CD4-positive, alpha-beta T cell treated with Interleukin-12 subunit alpha and Interleukin-12 subunit beta, for 1 hour (primary cell): ENCODE results near the gene ADAMTS9.

ENCODE experiments used
- DNase-seq: peaks from one replicate; pipeline ENCODE4 v3.0.0-alpha.2; 2020

Gene ADAMTS9

GRCh38 chr3:64530434-64531049 lies 157.3 kb downstream of the ADAMTS9 start:
- no peak for DNase-seq

- DNase-seq: no peak
Observed at GRCh38 chr3:64523324-64523723, 164.5 kb downstream of the ADAMTS9 start.

- DNase-seq: no peak
Observed at GRCh38 chr3:64520334-64520733, 167.5 kb downstream of the ADAMTS9 start.

- no peak for DNase-seq
Observed at GRCh38 chr3:64518950-64519349, 168.8 kb downstream of the ADAMTS9 start.

DNA sequence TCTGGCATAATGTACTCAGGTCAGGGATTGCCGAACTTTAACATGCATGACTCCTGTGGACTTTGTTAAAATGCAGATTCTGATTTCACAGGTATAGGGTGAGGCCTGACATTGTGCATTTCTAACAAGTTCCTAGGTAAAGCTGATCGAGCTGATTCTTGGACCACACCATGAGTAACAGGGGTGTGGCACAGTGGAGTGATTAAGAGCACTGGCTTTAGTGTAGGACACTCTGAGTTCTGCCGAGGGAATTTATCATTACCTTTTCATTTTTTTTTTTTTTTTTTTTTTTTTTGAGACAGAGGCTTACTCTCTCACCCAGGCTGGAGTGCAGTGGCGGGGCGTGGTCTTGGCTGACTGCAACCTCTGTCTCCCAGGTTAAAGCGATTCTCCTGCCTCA lies 169.3 kb downstream of the ADAMTS9 start:
- DNase-seq: no peak

- no peak for DNase-seq
Observed at GRCh38 chr3:64514889-64515288, 172.9 kb downstream of the ADAMTS9 start.

GRCh38 chr3:64509206-64509605 lies 178.6 kb downstream of the ADAMTS9 start:
- DNase-seq: no peak

- no peak for DNase-seq
Observed at GRCh38 chr3:64508140-64508539, 179.7 kb downstream of the ADAMTS9 start.

DNA sequence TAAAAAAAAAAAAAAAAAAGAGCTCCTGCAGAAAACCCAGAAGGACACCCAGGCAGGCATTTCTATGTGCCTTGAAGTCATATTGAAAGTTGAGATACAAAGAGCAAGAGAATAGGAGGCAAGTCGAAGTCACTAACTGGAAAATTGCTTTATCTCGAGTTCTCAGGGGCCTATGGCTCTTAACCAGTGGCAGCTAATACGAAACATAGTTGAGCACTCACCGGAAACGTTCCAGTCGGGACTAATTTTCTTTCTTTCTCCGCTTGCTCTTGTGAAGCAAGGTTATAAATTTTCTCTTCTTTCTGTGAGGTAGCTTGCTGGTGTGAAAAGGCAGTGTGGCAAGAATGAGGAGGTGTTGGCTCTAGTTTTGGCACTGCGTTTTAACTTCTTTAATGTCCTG lies 181.5 kb downstream of the ADAMTS9 start:
- DNase-seq: no peak

DNA sequence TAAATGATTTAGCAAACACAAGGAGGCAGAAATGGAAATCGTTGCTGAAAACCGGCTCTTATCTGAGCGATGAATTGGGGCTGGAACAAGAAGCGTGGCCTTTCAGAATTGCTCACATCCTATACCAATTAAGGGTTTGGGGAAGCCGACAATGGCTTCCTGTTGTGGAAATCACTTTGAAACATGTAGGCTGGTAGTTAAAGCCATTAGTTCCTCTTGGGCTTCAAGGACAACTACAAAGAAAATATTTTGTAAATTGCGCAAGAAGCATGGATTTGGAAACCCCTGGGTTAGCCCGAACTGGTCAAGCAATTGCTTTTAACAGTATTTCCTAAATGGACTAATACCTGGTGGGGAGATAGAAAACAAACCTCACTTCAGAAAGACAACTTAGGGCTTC lies 182.4 kb downstream of the ADAMTS9 start:
- no peak for DNase-seq

DNA sequence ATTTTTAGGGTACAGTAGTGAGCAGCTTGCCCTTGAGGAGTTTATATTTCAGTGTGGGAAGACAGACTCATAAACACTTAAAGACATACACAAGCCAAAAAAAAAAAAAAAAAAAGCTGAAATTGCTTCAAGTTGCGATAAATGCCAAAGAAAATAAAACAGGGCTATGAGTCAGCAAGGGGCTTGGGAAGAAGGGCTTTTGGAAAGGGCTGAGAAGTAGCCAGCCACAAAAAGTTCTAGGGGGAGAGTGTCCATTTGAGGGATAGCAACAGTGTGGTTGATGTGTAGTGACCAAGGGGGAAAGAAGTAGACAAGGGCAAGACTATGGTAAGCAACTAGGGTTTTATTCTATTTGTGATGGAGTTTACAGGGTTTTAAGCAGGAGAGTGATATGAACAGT lies 185.5 kb downstream of the ADAMTS9 start:
- DNase-seq: no peak

GRCh38 chr3:64501298-64501906 lies 186.4 kb downstream of the ADAMTS9 start:
- DNase-seq: no peak

GRCh38 chr3:64496786-64497490 lies 190.9 kb downstream of the ADAMTS9 start:
- DNase-seq: no peak

GRCh38 chr3:64495781-64496334 lies 191.9 kb downstream of the ADAMTS9 start:
- DNase-seq: no peak

DNA sequence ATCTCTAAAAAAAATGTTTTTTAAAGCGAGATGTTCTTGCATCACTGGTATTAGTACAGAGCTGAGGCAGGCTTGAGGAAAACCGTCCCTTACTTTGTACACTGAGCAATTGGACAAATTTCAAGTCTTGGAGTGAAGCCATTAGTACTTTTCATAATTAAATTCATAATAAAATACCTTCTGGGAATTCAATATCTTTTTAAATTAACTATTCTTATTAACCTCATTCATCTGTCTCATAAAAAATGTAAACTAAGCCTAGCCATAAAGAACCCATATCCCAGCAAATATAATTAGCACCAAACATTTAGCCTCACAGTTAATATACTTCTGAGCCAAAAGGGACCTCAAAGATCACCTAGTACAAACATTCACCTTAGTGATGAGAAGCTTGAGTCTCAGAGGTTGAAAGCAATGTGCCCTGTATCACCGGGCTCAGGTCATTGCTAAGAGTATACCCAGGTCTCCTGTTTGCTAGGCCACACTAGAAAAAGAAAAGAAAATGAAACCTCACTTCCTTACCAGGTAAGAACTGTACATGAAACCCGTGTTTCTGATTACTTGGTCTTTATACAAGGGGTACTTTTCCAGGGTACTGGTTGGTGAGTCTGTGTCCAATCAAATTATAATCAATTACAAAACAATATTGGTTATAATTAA lies 192.5 kb downstream of the ADAMTS9 start:
- no peak for DNase-seq

DNA sequence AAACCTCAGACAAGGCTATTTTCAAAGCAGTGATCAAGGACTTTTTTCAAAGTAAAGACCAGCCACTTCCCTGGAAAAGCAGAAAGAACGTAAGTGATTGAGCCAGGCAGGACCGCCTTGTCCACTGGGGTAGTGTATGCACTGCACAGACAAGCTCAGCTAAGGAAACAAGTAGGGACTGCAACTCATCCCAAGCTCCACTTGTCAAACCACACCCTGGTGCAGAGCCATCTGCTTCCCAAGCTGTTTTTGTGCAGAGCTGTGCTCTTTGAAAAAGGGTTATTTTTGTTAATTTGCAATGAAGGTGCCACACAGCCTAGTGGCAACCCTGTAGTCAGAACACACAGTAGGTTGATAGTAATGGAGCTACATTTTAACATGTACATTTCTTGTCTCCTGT lies 193.3 kb downstream of the ADAMTS9 start:
- DNase-seq: no peak

DNA sequence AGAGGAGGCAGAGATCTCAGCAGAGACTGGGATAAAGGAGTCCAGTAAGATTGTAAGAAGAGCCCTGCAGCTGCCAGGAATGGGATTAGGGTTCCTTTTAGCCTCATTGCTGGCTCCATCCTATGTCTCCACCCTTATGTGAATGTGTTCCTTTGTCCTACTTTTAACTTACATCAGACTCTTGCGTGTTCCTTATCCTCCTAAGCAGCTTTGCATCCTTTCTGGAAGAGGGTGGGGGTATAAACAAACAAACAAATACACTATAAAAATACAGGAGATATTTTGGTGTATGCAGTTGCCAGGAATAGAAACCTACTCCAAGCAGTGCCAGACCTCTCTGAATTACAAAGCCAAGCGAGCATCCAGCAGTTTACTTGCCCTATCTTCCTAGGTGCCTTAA lies 194.7 kb downstream of the ADAMTS9 start:
- no peak for DNase-seq

GRCh38 chr3:64491843-64492242 lies 196.0 kb downstream of the ADAMTS9 start:
- DNase-seq: no peak

DNA sequence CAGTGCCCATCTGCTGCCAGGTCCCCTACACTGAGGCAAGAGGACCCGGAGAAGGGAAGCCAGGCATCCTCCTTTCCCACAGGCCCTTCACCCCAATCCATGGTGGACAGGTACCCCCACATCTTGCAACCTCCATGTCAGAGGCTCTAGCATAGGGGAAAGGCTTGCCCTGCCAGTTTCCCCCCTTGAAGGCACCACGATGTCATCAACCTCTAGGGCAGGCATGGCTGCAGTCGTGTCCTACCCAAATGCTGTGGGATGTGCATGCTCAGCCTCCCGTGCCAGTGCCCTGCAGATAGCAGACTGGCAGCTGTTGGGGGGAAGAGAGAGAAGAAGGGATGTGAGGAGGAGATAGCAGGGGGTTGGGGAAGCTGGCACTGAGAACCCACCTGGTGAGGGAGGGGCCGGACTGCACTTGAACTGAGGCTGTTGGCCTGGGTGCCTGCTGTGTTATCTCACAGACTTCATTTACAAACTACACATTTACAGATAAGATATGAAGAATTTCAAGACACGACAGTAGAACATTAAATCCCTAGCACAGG lies 197.5 kb downstream of the ADAMTS9 start:
- no peak for DNase-seq

- DNase-seq: no peak
Observed at GRCh38 chr3:64489361-64490044, 198.3 kb downstream of the ADAMTS9 start.

DNA sequence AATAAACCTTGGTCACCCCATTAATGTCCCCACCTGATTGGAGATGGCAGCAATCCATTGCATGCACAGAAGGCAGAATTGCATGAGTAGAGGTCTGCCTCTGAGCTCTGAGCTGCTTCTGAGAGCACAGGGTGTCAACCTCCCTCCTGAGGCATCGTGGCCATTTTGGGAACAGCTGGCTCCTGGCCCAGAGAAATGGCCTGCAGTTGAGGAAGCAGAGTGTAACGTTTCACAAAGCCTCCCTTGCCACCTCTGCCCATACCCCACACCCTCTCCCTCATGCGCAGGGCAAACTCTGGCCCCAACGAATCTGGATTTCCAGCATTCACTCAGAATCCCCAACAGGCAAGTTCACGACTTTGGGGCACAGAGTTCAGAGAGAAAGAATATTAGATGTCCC lies 198.9 kb downstream of the ADAMTS9 start:
- no peak for DNase-seq

DNA sequence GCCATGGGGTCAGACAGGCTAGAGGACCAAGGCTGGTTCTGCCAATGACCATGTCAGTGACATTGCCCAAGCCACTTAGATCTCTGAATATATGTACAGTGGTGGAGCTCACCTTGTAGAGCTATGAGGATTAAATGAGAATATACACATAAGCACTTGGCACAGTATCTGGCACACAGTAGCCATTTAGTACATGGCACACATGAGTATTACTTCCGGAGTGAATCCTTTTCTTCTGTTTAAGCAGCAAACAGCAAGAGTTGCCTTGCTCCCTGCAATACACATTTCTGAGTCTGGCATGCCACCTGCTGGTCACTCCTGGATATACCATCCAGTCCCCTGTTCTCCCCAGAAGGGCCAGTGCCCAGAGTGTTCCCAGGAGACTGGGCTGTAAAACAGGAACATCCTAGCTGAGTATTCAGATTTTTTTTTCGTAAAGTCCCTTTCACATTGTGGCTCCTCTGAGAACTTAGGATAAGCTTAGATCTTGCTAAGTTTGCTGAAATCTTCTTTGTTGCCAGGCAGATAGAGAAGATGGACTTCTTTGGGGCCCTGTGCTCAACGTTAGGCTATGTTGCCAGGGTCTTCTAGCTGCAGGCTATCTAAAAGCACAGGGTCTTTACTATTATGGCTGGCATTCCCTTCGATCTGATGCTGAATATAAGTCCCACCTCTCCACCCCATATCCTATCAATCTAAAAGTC lies 203.4 kb downstream of the ADAMTS9 start:
- peak; percentile 57 for DNase-seq
